Suprapubic skin (tissue), 4 donors: Measurements from ENCODE around the gene CACNA1E. TPM values are rescaled to one million over a fixed set of nuclear protein-coding genes. Genes with fewer than 3 reads are reported as not detected.

Source experiments
- DNase-seq, 2 donors: peaks; one replicate each; pipeline ENCODE4 v3.0.0-alpha.2; 2019; ENCODE audit warnings: low spot score in 2 of 2
- H3K27ac ChIP-seq: fragments of 200-600 bp; sonication (generic); one replicate; pipeline ENCODE4 v1.5.1; 2019
- H3K27me3 ChIP-seq: fragments of 200-600 bp; sonication (generic); one replicate; pipeline ENCODE4 v1.5.1; 2019
- H3K36me3 ChIP-seq: fragments of 200-600 bp; sonication (generic); one replicate; pipeline ENCODE4 v1.5.1; 2019
- H3K4me1 ChIP-seq: fragments of 200-600 bp; sonication (generic); one replicate; pipeline ENCODE4 v1.5.1; 2019
- H3K4me3 ChIP-seq: fragments of 200-600 bp; sonication (generic); one replicate; pipeline ENCODE4 v1.5.1; 2019; ENCODE audit warnings: mild to moderate bottlenecking
- H3K9me3 ChIP-seq: fragments of 200-600 bp; sonication (generic); one replicate; pipeline ENCODE4 v1.5.1; 2019
- EP300 ChIP-seq: sonication (generic); formaldehyde crosslinking; IDR thresholded peaks from one replicate; pipeline ENCODE4 v1.6.1; 2017; ENCODE audit warnings: antibody characterized with exemption
- POLR2A ChIP-seq, 2 donors: fragments of 450-650 bp; IDR thresholded peaks; one replicate each; pipeline ENCODE4 v1.6.1; 2017; ENCODE audit warnings: antibody characterized with exemption in 2 of 2, mild to moderate bottlenecking in 2 of 2, moderate library complexity in 2 of 2
- POLR2AphosphoS5 ChIP-seq, 3 donors: sonication (generic); formaldehyde crosslinking; IDR thresholded peaks; one replicate each; pipeline ENCODE4 v1.6.1; 2017; ENCODE audit warnings: antibody characterized with exemption in 3 of 3
- WGBS: methylation state at CpG from one replicate; pipeline ENCODE4 v1.1.5; 2018; 5-methylcytosine and 5-hydroxymethylcytosine counted together
- total RNA-seq, 4 donors: library from RNA; depleted of rRNA; stranded (reverse); fragments of >200 nt; gene quantifications; one replicate each; pipeline ENCODE4 v1.1.0, GENCODE V29; 2016
- TF ChIP-seq, protein P1 (sequence below), 2 donors: fragments of 200-600 bp in 1 of 2; fragments of 450-650 bp in 1 of 2; sonication (generic) in 1 of 2; IDR thresholded peaks; one replicate each; pipeline ENCODE4 v1.5.1; 2016 to 2019; ENCODE audit warnings: antibody characterized with exemption in 2 of 2, mild to moderate bottlenecking in 1 of 2, moderate library complexity in 1 of 2

Gene CACNA1E
- not detected for total RNA-seq

DNA sequence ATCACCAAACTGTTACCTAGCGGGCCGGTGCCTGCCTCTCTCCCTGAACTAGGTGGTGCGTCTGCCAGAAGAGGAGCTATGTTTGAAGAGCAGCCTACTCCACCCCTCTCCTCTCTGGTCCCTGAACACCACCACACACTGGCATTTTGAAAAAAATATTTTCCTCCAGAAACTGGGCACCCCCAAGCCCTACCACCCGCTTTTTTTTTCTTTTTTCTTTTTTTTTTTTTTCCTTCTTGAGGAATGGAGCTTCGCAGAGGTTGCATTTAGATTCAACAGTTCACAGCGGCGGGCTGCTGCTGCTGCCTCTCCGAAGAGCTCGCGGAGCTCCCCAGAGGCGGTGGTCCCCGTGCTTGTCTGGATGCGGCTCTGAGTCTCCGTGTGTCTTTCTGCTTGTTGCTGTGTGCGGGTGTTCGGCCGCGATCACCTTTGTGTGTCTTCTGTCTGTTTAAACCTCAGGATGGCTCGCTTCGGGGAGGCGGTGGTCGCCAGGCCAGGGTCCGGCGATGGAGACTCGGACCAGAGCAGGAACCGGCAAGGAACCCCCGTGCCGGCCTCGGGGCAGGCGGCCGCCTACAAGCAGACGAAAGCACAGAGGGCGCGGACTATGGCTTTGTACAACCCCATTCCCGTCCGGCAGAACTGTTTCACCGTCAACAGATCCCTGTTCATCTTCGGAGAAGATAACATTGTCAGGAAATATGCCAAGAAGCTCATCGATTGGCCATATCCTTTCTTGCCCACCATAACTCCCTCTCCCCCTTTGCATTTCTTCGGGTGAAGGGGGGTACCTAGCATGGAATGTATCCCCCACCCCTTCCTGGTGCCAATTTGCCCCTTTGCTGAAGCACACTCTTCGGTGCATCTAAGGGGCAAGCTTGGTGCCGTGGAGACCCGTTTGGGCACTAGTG, at the start of gene CACNA1E:
CACNA1E (plus strand) TSS at position 233 of the 911 bp plus-strand sequence; CDS start at position 461, 228 bp downstream.
- no peak within 1 kb of the TSS for H3K27ac ChIP-seq
- H3K27me3 ChIP-seq: peaks cover 67% of the 10 kb centered on the region
- H3K9me3 ChIP-seq: no peaks in the 10 kb centered on the region
- peaks cover 31% of the 10 kb centered on the region for H3K4me1 ChIP-seq
- TF ChIP-seq, protein P1, sequence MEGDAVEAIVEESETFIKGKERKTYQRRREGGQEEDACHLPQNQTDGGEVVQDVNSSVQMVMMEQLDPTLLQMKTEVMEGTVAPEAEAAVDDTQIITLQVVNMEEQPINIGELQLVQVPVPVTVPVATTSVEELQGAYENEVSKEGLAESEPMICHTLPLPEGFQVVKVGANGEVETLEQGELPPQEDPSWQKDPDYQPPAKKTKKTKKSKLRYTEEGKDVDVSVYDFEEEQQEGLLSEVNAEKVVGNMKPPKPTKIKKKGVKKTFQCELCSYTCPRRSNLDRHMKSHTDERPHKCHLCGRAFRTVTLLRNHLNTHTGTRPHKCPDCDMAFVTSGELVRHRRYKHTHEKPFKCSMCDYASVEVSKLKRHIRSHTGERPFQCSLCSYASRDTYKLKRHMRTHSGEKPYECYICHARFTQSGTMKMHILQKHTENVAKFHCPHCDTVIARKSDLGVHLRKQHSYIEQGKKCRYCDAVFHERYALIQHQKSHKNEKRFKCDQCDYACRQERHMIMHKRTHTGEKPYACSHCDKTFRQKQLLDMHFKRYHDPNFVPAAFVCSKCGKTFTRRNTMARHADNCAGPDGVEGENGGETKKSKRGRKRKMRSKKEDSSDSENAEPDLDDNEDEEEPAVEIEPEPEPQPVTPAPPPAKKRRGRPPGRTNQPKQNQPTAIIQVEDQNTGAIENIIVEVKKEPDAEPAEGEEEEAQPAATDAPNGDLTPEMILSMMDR (IDR thresholded peaks at IDR 0.05): no peak
- TF ChIP-seq POLR2AphosphoS5 (IDR thresholded peaks at IDR 0.05): no peak
- TF ChIP-seq POLR2A (IDR thresholded peaks at IDR 0.05): no peak
- no peak for TF ChIP-seq EP300
- peak within 1 kb of the TSS; percentile 31 for H3K4me3 ChIP-seq
- no peaks in the 10 kb centered on the region for H3K36me3 ChIP-seq
- WGBS: 11% methylated on average over 39 of the region's 43 CpGs
- no peak for DNase-seq

DNA sequence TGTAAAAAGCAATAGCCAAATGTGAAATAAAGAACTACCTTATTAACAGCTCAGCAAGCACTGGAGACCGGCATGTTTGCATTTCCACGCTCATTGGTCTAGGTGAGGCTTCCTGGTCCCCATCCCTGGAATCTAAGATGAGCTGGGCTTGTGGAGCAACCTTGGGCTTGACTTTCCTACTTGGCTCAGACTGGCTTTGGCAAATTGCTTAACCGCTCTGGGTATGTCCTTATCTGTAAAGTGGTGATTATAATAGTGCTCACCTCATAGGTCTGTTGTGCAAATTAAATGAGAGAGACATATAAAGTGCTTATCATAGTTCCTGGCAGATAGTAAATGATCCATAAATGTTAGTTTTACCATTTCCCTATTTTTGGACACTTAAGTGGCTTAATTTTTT, 49.4 kb upstream of the CACNA1E start:
- Histone ChIP-seq H3K4me1 (no peaks in the 10 kb centered on the region), H3K9me3 (no peaks in the 10 kb centered on the region), H3K27ac (no peak overlapping the region), H3K27me3 (peaks cover 5% of the 10 kb centered on the region), H3K36me3 (no peaks in the 10 kb centered on the region), H3K4me3 (no peak overlapping the region)
- no peak for DNase-seq
- TF ChIP-seq POLR2AphosphoS5 (IDR thresholded peaks at IDR 0.05) (no peak), POLR2A (IDR thresholded peaks at IDR 0.05) (no peak), EP300 (no peak)
- TF ChIP-seq, protein P1 (IDR thresholded peaks at IDR 0.05): no peak
- 64% methylated on average over 3 of the region's 3 CpGs for WGBS

DNA sequence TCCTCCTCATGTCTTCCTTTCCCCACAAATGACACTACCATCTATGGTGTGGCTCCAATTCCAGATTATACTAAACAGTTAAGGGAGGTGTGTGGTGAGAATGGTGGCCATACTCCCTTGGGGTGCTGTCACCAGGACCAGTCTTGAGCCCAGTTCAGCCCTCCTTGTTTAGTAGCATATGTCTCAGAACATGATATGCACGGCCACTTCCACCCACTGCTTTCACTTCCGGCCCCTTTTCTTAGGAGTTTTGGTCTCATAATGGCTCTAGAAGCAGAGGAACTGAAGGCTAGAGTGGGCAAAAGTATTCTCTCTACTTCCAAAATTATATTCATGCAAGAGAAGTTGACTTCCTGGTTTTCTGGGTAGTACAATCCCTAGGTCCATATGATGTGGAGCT, 45.3 kb upstream of the CACNA1E start:
- no peak overlapping the region for H3K4me3 ChIP-seq
- H3K36me3 ChIP-seq: no peaks in the 10 kb centered on the region
- no peaks in the 10 kb centered on the region for H3K9me3 ChIP-seq
- peaks cover 5% of the 10 kb centered on the region for H3K27me3 ChIP-seq
- H3K4me1 ChIP-seq: no peaks in the 10 kb centered on the region
- no peak for DNase-seq
- WGBS: 87% methylated on average over 2 of the region's 2 CpGs
- no peak overlapping the region for H3K27ac ChIP-seq
- TF ChIP-seq POLR2A (IDR thresholded peaks at IDR 0.05): no peak
- TF ChIP-seq EP300: no peak
- TF ChIP-seq, protein P1 (IDR thresholded peaks at IDR 0.05): no peak
- TF ChIP-seq POLR2AphosphoS5 (IDR thresholded peaks at IDR 0.05): no peak

DNA sequence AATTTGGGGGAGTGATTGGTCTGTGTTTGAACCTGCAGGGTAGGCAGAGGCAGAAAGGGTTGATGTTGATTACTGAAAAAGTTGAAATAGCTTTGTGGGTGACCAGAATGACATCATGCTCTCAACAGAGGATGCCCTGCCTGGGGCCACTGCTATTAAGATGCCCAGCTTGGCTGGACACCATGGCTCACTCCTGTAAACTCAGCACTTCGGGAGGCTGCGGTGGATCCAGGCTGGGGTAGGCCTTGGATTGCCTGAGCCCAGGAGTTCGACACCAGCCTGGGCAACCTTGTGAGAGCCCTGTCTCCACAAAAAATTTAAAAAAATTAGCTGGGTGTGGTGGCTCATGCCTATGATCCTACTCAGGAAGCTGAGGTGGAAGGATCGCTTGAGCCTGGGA, 42.8 kb upstream of the CACNA1E start:
- Histone ChIP-seq H3K4me3 (no peak overlapping the region), H3K36me3 (no peaks in the 10 kb centered on the region), H3K27ac (no peak overlapping the region), H3K9me3 (no peaks in the 10 kb centered on the region), H3K27me3 (no peaks in the 10 kb centered on the region), H3K4me1 (no peaks in the 10 kb centered on the region)
- WGBS: 94% methylated on average over 4 of the region's 4 CpGs
- TF ChIP-seq EP300 (no peak), POLR2AphosphoS5 (IDR thresholded peaks at IDR 0.05) (no peak), POLR2A (IDR thresholded peaks at IDR 0.05) (no peak)
- TF ChIP-seq, protein P1 (IDR thresholded peaks at IDR 0.05): no peak
- DNase-seq: no peak

DNA sequence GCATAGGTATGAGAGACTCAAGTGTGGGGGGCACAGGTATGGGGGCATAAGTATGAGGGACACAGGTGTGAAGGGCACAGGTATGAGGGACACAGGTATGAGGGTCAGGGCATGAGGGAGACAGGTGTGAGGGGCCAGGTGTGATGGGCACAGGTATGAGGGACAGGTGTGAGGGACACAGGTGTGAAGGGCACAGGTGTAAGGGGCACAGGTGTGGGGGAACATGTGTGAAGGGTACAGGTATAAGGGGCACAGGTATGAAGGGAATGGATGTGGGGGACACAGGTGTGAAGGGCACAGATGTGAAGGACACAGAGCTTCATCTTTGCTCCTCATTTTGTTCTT, 41.2 kb upstream of the CACNA1E start:
- Histone ChIP-seq H3K27me3 (no peaks in the 10 kb centered on the region), H3K27ac (no peak overlapping the region), H3K36me3 (no peaks in the 10 kb centered on the region), H3K4me1 (no peaks in the 10 kb centered on the region), H3K4me3 (no peak overlapping the region), H3K9me3 (no peaks in the 10 kb centered on the region)
- DNase-seq: no peak
- no peak for TF ChIP-seq EP300
- no peak for TF ChIP-seq POLR2AphosphoS5 (IDR thresholded peaks at IDR 0.05)
- TF ChIP-seq POLR2A (IDR thresholded peaks at IDR 0.05): no peak
- TF ChIP-seq, protein P1 (IDR thresholded peaks at IDR 0.05): no peak
